NB4 (cell line): ENCODE results near the gene CCDC178.

ENCODE experiments used
- TF ChIP-seq, protein P1 (sequence below): IDR thresholded peaks from one replicate; pipeline ENCODE4 v1.5.1; 2012; ENCODE audit warnings: low read depth, low read length
- TF ChIP-seq, protein P2 (sequence below): IDR thresholded peaks from 2 replicates; pipeline ENCODE4 v1.6.1; 2011; ENCODE audit warnings: low read depth, low read length

DNA sequence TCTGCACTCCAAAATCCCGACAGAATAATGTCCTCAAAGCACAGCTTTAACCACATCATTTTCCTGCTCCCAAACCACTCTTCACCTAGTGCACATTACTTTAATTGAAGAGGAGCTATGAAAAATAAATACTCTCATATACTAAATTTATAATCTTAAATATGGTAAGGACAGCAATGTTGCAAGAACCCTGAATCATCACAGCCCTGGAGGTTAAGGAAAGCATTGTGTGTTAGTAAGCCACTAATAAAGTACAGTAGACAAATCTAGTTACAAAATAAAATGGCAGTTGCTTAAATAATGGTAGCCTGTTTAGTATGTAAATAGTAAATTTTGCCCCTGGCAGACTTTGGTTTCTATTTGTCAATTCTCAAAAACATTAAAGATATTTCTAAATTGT is 27.0 kb upstream of the CCDC178 start:
- TF ChIP-seq, protein P1, sequence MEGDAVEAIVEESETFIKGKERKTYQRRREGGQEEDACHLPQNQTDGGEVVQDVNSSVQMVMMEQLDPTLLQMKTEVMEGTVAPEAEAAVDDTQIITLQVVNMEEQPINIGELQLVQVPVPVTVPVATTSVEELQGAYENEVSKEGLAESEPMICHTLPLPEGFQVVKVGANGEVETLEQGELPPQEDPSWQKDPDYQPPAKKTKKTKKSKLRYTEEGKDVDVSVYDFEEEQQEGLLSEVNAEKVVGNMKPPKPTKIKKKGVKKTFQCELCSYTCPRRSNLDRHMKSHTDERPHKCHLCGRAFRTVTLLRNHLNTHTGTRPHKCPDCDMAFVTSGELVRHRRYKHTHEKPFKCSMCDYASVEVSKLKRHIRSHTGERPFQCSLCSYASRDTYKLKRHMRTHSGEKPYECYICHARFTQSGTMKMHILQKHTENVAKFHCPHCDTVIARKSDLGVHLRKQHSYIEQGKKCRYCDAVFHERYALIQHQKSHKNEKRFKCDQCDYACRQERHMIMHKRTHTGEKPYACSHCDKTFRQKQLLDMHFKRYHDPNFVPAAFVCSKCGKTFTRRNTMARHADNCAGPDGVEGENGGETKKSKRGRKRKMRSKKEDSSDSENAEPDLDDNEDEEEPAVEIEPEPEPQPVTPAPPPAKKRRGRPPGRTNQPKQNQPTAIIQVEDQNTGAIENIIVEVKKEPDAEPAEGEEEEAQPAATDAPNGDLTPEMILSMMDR: no peak
- TF ChIP-seq, protein P2, sequence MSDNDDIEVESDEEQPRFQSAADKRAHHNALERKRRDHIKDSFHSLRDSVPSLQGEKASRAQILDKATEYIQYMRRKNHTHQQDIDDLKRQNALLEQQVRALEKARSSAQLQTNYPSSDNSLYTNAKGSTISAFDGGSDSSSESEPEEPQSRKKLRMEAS: no peak
